Endothelial cell (in vitro differentiated cells): Measurements from ENCODE around the gene RABL2B. TPM values are rescaled to one million over a fixed set of nuclear protein-coding genes. Genes with fewer than 3 reads are reported as not detected.

Experiments
- DNase-seq: peaks from one replicate; pipeline ENCODE4 v3.0.0; 2021; ENCODE audit warnings: low spot score
- H3K27ac Mint-ChIP-seq: one replicate; pipeline ENCODE4 v1.8.0; 2021; ENCODE audit warnings: mixed read lengths, inconsistent platforms; ENCODE audit not compliant: unreplicated experiment
- H3K27me3 Mint-ChIP-seq: one replicate; pipeline ENCODE4 v1.8.0; 2021; ENCODE audit warnings: mild to moderate bottlenecking, moderate library complexity, mixed read lengths, inconsistent platforms; ENCODE audit not compliant: unreplicated experiment
- H3K36me3 Mint-ChIP-seq: one replicate; pipeline ENCODE4 v1.8.0; 2021; ENCODE audit warnings: mild to moderate bottlenecking, low read depth, mixed read lengths, inconsistent platforms; ENCODE audit not compliant: unreplicated experiment
- H3K4me1 Mint-ChIP-seq: one replicate; pipeline ENCODE4 v1.8.0; 2021; ENCODE audit warnings: mild to moderate bottlenecking, mixed read lengths, inconsistent platforms; ENCODE audit not compliant: unreplicated experiment
- H3K4me3 Mint-ChIP-seq: one replicate; pipeline ENCODE4 v1.8.0; 2021; ENCODE audit warnings: mild to moderate bottlenecking, mixed read lengths, inconsistent platforms; ENCODE audit not compliant: unreplicated experiment
- H3K9me3 Mint-ChIP-seq: one replicate; pipeline ENCODE4 v1.8.0; 2021; ENCODE audit warnings: mixed read lengths, inconsistent platforms; ENCODE audit not compliant: unreplicated experiment
- CTCF ChIP-seq: fragments of 200-600 bp; sonication (generic); IDR thresholded peaks from one replicate; pipeline ENCODE4 v1.5.0; 2021; ENCODE audit warnings: antibody characterized with exemption; ENCODE audit not compliant: unreplicated experiment
- total RNA-seq: library from RNA; stranded (reverse); fragmentation: NEBNext Ultra II Directional; extraction: Animal tissue kit (Norgen Biotek cat#: 25700); gene quantifications from one replicate; pipeline ENCODE4 v1.2.1, GENCODE V29; 2021; ENCODE audit not compliant: unreplicated experiment

Gene RABL2B
- total RNA-seq, 1 donor from 2014 or later = 31.1 TPM

- peaks cover 41% of the 10 kb centered on the region for H3K27me3 Mint-ChIP-seq
- no peak overlapping the region for H3K27ac Mint-ChIP-seq
- TF ChIP-seq CTCF = no peak
Observed at GRCh38 chr22:50739279-50739691, 44.2 kb downstream of the RABL2B start.

GRCh38 chr22:50738649-50739227 lies 44.7 kb downstream of the RABL2B start:
- Mint-ChIP-seq H3K27me3 (peaks cover 46% of the 10 kb centered on the region), H3K27ac (peak overlapping the region; percentile 42), H3K36me3 (peaks cover 14% of the 10 kb centered on the region)

More at GRCh38 chr22:50739279-50739691, 44.2 kb downstream of the RABL2B start:
- Mint-ChIP-seq H3K4me1 (peaks cover 4% of the 10 kb centered on the region), H3K4me3 (no peak overlapping the region), H3K9me3 (no peaks in the 10 kb centered on the region), H3K36me3 (peaks cover 11% of the 10 kb centered on the region)
- peak; percentile 18 for DNase-seq

GRCh38 chr22:50737728-50738648 lies 45.4 kb downstream of the RABL2B start, which contains the start of gene ACR:
ACR (plus strand) TSS chr22:50738204; CDS start chr22:50738236, 32 bp downstream.
- Mint-ChIP-seq H3K27me3 (peaks cover 48% of the 10 kb centered on the region), H3K36me3 (peaks cover 17% of the 10 kb centered on the region), H3K27ac (peak within 1 kb of the TSS; percentile 49), H3K4me1 (peaks cover 4% of the 10 kb centered on the region), H3K9me3 (no peaks in the 10 kb centered on the region), H3K4me3 (peak within 1 kb of the TSS; percentile 71)
- DNase-seq = peak; percentile 9
- TF ChIP-seq CTCF = no peak

More at GRCh38 chr22:50738649-50739227, 44.7 kb downstream of the RABL2B start:
- Mint-ChIP-seq H3K9me3 (no peaks in the 10 kb centered on the region), H3K4me1 (peaks cover 4% of the 10 kb centered on the region), H3K4me3 (peak overlapping the region; percentile 71)
- DNase-seq = peak; percentile 8
- no peak for TF ChIP-seq CTCF

- Mint-ChIP-seq H3K27ac (peak overlapping the region; percentile 61), H3K4me1 (peaks cover 6% of the 10 kb centered on the region), H3K36me3 (peaks cover 24% of the 10 kb centered on the region), H3K9me3 (no peaks in the 10 kb centered on the region), H3K4me3 (no peak overlapping the region), H3K27me3 (peaks cover 54% of the 10 kb centered on the region)
- no peak for TF ChIP-seq CTCF
- peak; percentile 4 for DNase-seq
Observed at GRCh38 chr22:50735739-50736030, 47.8 kb downstream of the RABL2B start.
